PC-9 (cell line): ENCODE results near the gene CSRP1.

ENCODE experiments used
- EZH2 ChIP-seq: fragments of 200-600 bp; sonication (generic); IDR thresholded peaks from 2 replicates; pipeline ENCODE4 v1.8.0; 2017; ENCODE audit warnings: antibody characterized with exemption, low read depth
- TF ChIP-seq, protein P1 (sequence below): fragments of 200-600 bp; sonication (generic); conservative IDR thresholded peaks from 2 replicates; pipeline ENCODE4 v1.6.1; 2017; ENCODE audit warnings: mixed run types, antibody characterized with exemption, mild to moderate bottlenecking, moderate library complexity

DNA sequence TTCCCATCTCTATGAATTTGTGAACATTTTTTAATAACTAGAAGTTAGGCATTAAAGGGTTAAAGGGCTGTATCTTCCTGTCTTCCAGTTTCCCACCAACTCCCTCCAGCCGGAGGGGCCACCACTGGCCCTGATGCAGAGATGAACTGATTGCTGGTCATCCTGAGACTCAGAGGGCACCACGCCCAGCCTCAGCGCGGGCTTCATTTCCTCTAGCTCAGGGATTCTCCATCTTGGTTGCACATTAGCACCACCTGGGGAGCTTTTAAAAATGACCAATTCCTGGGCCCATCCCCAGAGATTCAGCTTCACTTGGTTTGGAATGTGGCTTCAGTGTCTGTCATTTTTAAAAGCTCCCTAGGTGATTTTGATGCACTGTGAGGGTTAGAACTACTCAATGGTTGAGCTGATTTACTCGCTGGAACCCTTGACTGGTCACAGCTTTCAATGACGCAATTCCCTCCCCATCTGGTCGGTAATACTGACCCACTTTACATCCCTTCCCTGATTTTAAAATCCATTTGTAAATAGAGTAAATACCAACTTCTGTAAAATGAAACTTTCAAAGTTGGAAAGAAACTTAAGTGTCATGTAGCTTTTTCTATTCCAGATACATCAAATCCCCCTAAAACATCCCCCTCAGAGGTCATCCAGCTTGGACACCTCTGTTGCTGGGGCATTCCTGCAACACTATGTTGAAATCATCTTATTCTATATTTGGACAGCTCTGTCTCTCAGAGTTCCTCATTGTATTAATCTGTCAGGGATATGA, 37.1 kb upstream of the CSRP1 start:
- TF ChIP-seq, protein P1, sequence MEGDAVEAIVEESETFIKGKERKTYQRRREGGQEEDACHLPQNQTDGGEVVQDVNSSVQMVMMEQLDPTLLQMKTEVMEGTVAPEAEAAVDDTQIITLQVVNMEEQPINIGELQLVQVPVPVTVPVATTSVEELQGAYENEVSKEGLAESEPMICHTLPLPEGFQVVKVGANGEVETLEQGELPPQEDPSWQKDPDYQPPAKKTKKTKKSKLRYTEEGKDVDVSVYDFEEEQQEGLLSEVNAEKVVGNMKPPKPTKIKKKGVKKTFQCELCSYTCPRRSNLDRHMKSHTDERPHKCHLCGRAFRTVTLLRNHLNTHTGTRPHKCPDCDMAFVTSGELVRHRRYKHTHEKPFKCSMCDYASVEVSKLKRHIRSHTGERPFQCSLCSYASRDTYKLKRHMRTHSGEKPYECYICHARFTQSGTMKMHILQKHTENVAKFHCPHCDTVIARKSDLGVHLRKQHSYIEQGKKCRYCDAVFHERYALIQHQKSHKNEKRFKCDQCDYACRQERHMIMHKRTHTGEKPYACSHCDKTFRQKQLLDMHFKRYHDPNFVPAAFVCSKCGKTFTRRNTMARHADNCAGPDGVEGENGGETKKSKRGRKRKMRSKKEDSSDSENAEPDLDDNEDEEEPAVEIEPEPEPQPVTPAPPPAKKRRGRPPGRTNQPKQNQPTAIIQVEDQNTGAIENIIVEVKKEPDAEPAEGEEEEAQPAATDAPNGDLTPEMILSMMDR: no peak
- TF ChIP-seq EZH2: no peak
